Measurements from ENCODE around the gene HSPBP1.

The HSPBP1 gene

GRCh38 chr19:55252760-55253663 is 26.9 kb downstream of the HSPBP1 start:
- DNase-seq: no peak

- DNase-seq: no peak
Measured at GRCh38 chr19:55251341-55252081, 28.4 kb downstream of the HSPBP1 start.

GRCh38 chr19:55250262-55251036 is 29.5 kb downstream of the HSPBP1 start:
- DNase-seq: no peak

- no peak for DNase-seq
Measured at GRCh38 chr19:55249841-55250240, 30.1 kb downstream of the HSPBP1 start.

- DNase-seq: no peak
Measured at GRCh38 chr19:55248704-55249103, 31.2 kb downstream of the HSPBP1 start.

GRCh38 chr19:55248166-55248675 is 31.7 kb downstream of the HSPBP1 start:
- DNase-seq: no peak

- DNase-seq: no peak
Measured at GRCh38 chr19:55247621-55248099, 32.2 kb downstream of the HSPBP1 start.

- DNase-seq: no peak
Measured at GRCh38 chr19:55246462-55247451, 33.2 kb downstream of the HSPBP1 start.

- no peak for DNase-seq
Measured at GRCh38 chr19:55245236-55245904, 34.5 kb downstream of the HSPBP1 start.

- DNase-seq: no peak
Measured at GRCh38 chr19:55244004-55244680, 35.8 kb downstream of the HSPBP1 start.

GRCh38 chr19:55242517-55242916 is 37.4 kb downstream of the HSPBP1 start:
- no peak for DNase-seq

- DNase-seq: no peak
Measured at GRCh38 chr19:55241935-55242464, 37.9 kb downstream of the HSPBP1 start.

- DNase-seq: no peak
Measured at GRCh38 chr19:55241143-55241934, 38.6 kb downstream of the HSPBP1 start.

- no peak for DNase-seq
Measured at GRCh38 chr19:55240713-55241020, 39.2 kb downstream of the HSPBP1 start.

- DNase-seq: no peak
Measured at GRCh38 chr19:55239004-55239403, 40.9 kb downstream of the HSPBP1 start.

GRCh38 chr19:55238030-55238429 is 41.9 kb downstream of the HSPBP1 start:
- no peak for DNase-seq

- no peak for DNase-seq
Measured at GRCh38 chr19:55232986-55233385, 46.9 kb downstream of the HSPBP1 start.

GRCh38 chr19:55232286-55232602 is 47.7 kb downstream of the HSPBP1 start:
- DNase-seq: no peak
